Naive B cell (primary cell): ENCODE data around the gene HERPUD2. TPM values are rescaled to one million over a fixed set of nuclear protein-coding genes. Genes with fewer than 3 reads are reported as not detected.
A peak's percentile ranks its signal among the peaks of the same experiment; 100 is the strongest.
"Not testable (repeated sequence)": the region's sequence is repeated elsewhere in the genome, so short reads cannot be mapped to it uniquely, and the experiment has no call there.

Experiments
- ATAC-seq, 2 donors: fragments of 150-1000 bp; cut with Tn5 transposase; 2 replicates each; pipeline ENCODE4 v1.10.0; 2021; ENCODE audit warnings: low read depth in 2 of 2, mild to moderate bottlenecking in 2 of 2, moderate library complexity in 2 of 2
- DNase-seq: peaks from one replicate; pipeline ENCODE4 v3.0.0; 2022
- H3K27ac Mint-ChIP-seq, 6 donors: one replicate each; pipeline ENCODE4 v1.8.0; 2020 to 2022; ENCODE audit warnings: mild to moderate bottlenecking in 6 of 6, mixed read lengths in 6 of 6, moderate library complexity in 5 of 6, inconsistent platforms in 2 of 6
- H3K27me3 Mint-ChIP-seq, 3 donors: one replicate each; pipeline ENCODE4 v1.8.0; 2021 to 2022; ENCODE audit warnings: mixed read lengths in 3 of 3, mild to moderate bottlenecking in 1 of 3
- H3K36me3 Mint-ChIP-seq, 2 donors: one replicate each; pipeline ENCODE4 v1.8.0; 2020 to 2022; ENCODE audit warnings: mixed read lengths in 2 of 2, inconsistent platforms in 1 of 2, mild to moderate bottlenecking in 1 of 2
- H3K4me1 Mint-ChIP-seq, 3 donors: one replicate each; pipeline ENCODE4 v1.8.0; 2020 to 2022; ENCODE audit warnings: mixed read lengths in 3 of 3, inconsistent platforms in 1 of 3, mild to moderate bottlenecking in 1 of 3, moderate library complexity in 1 of 3
- H3K4me3 Mint-ChIP-seq, 8 donors: one replicate each; pipeline ENCODE4 v1.8.0; 2020 to 2022; ENCODE audit warnings: mild to moderate bottlenecking in 8 of 8, mixed read lengths in 8 of 8, moderate library complexity in 8 of 8, inconsistent platforms in 2 of 8
- H3K9me3 Mint-ChIP-seq, 7 donors: one replicate each; pipeline ENCODE4 v1.8.0; 2020 to 2022; ENCODE audit warnings: mixed read lengths in 7 of 7, mild to moderate bottlenecking in 5 of 7, inconsistent platforms in 2 of 7, moderate library complexity in 1 of 7
- polyA plus RNA-seq, 6 donors: library from polyadenylated mRNA; unstranded; fragments of 300-500 nt; fragmentation: Illumina TruSeq; gene quantifications; one replicate each; pipeline ENCODE4 v1.2.3, GENCODE V29; 2021; ENCODE audit warnings: low read depth in 6 of 6

Gene HERPUD2
- polyA plus RNA-seq, 6 donors from 2014 or later = 52.7 to 78.0 (median 63.2) TPM

- Mint-ChIP-seq H3K36me3 (peaks cover 0 to 3% of the 10 kb centered on the region in 2 donors), H3K4me3 (no peak overlapping the region), H3K4me1 (no peaks in the 10 kb centered on the region), H3K27ac (no peak overlapping the region), H3K27me3 (no peaks in the 10 kb centered on the region), H3K9me3 (no peaks in the 10 kb centered on the region)
- ATAC-seq (no peak), DNase-seq (no peak)
Observed at GRCh38 chr7:35605760-35606159, 89.2 kb downstream of the HERPUD2 start.

- no peak for DNase-seq
- H3K27ac Mint-ChIP-seq = no peak overlapping the region
- no peak overlapping the region for H3K4me3 Mint-ChIP-seq
- H3K4me1 Mint-ChIP-seq = no peaks in the 10 kb centered on the region
- H3K9me3 Mint-ChIP-seq = no peaks in the 10 kb centered on the region
- no peak for ATAC-seq
- H3K27me3 Mint-ChIP-seq = no peaks in the 10 kb centered on the region
- H3K36me3 Mint-ChIP-seq = no peaks in the 10 kb centered on the region
Observed at GRCh38 chr7:35604595-35604994, 90.3 kb downstream of the HERPUD2 start.

- Mint-ChIP-seq H3K9me3 (no peaks in the 10 kb centered on the region), H3K4me3 (no peak overlapping the region), H3K27me3 (no peaks in the 10 kb centered on the region), H3K4me1 (no peaks in the 10 kb centered on the region), H3K36me3 (no peaks in the 10 kb centered on the region), H3K27ac (peak overlapping the region in 1 of 6 donors; percentile 69)
- no peak for ATAC-seq
- no peak for DNase-seq
Observed at GRCh38 chr7:35599645-35600044, 95.3 kb downstream of the HERPUD2 start.

- H3K36me3 Mint-ChIP-seq = no peaks in the 10 kb centered on the region
- DNase-seq (no peak), ATAC-seq (no peak)
- H3K4me1 Mint-ChIP-seq = no peaks in the 10 kb centered on the region
- H3K4me3 Mint-ChIP-seq = no peak overlapping the region
- H3K27ac Mint-ChIP-seq = no peak overlapping the region
- H3K9me3 Mint-ChIP-seq = no peaks in the 10 kb centered on the region
- H3K27me3 Mint-ChIP-seq = no peaks in the 10 kb centered on the region
Observed at GRCh38 chr7:35599061-35599460, 95.9 kb downstream of the HERPUD2 start.

- Mint-ChIP-seq H3K27me3 (no peaks in the 10 kb centered on the region), H3K4me3 (no peak overlapping the region), H3K9me3 (no peaks in the 10 kb centered on the region), H3K36me3 (no peaks in the 10 kb centered on the region), H3K27ac (no peak overlapping the region), H3K4me1 (no peaks in the 10 kb centered on the region)
- DNase-seq (no peak), ATAC-seq (no peak)
Observed at GRCh38 chr7:35596061-35596460, 98.9 kb downstream of the HERPUD2 start.

- no peak overlapping the region for H3K4me3 Mint-ChIP-seq
- DNase-seq (no peak), ATAC-seq (no peak)
- peaks cover 0 to 5% of the 10 kb centered on the region in 2 donors for H3K36me3 Mint-ChIP-seq
- peaks cover 0 to 1% (median 0%) of the 10 kb centered on the region in 7 donors for H3K9me3 Mint-ChIP-seq
- H3K27me3 Mint-ChIP-seq = peaks cover 0 to 7% (median 5%) of the 10 kb centered on the region in 3 donors
- no peaks in the 10 kb centered on the region for H3K4me1 Mint-ChIP-seq
- H3K27ac Mint-ChIP-seq = no peak overlapping the region
Observed at GRCh38 chr7:35593899-35594298, 101.0 kb downstream of the HERPUD2 start.

- DNase-seq (no peak), ATAC-seq (no peak)
- Mint-ChIP-seq H3K4me3 (no peak overlapping the region), H3K9me3 (peaks cover 0 to 2% (median 0%) of the 10 kb centered on the region in 7 donors), H3K36me3 (peaks cover 0 to 5% of the 10 kb centered on the region in 2 donors), H3K27ac (no peak overlapping the region), H3K27me3 (peaks cover 17 to 25% (median 24%) of the 10 kb centered on the region in 3 donors), H3K4me1 (no peaks in the 10 kb centered on the region)
Observed at GRCh38 chr7:35588647-35589046, 106.3 kb downstream of the HERPUD2 start.

GRCh38 chr7:35584990-35585389, 109.9 kb downstream of the HERPUD2 start:
- no peak overlapping the region for H3K4me3 Mint-ChIP-seq
- DNase-seq = no peak
- H3K4me1 Mint-ChIP-seq = no peaks in the 10 kb centered on the region
- H3K9me3 Mint-ChIP-seq = peaks cover 0 to 2% (median 0%) of the 10 kb centered on the region in 7 donors
- H3K27ac Mint-ChIP-seq = no peak overlapping the region
- no peak for ATAC-seq
- peaks cover 17 to 30% (median 24%) of the 10 kb centered on the region in 3 donors for H3K27me3 Mint-ChIP-seq
- peaks cover 0 to 5% of the 10 kb centered on the region in 2 donors for H3K36me3 Mint-ChIP-seq

GRCh38 chr7:35584533-35584932, 110.4 kb downstream of the HERPUD2 start:
- not testable (repeated sequence) for H3K27ac Mint-ChIP-seq, ATAC-seq, H3K9me3 Mint-ChIP-seq, H3K36me3 Mint-ChIP-seq, H3K4me1 Mint-ChIP-seq, H3K4me3 Mint-ChIP-seq, DNase-seq
- H3K27me3 Mint-ChIP-seq = peaks cover 17 to 30% (median 24%) of the 10 kb centered on the region in 3 donors

Other genes with a start within 250 kb of the HERPUD2 start
- gene SEPTIN7, start 105.9 kb upstream of the HERPUD2 start, polyA plus RNA-seq = 100 to 1,000 TPM; 761 to 980 (median 821) TPM